Gastroesophageal sphincter (tissue), 3 donors: ENCODE results near the gene ICOS.

Source experiments
- CTCF ChIP-seq, 4 experiments: fragments of 200-600 bp in 2 of 4; fragments of 450-650 bp in 2 of 4; sonication (generic) in 1 of 4; IDR thresholded peaks; one replicate each; pipeline ENCODE4 v1.5.1; 2017 to 2019; ENCODE audit warnings: antibody characterized with exemption in 4 of 4, mild to moderate bottlenecking in 2 of 4, moderate library complexity in 2 of 4
- EP300 ChIP-seq: sonication (generic); formaldehyde crosslinking; IDR thresholded peaks from one replicate; pipeline ENCODE4 v1.6.1; 2017; ENCODE audit warnings: antibody characterized with exemption, mild to moderate bottlenecking
- POLR2A ChIP-seq, 2 donors: fragments of 450-650 bp; IDR thresholded peaks; one replicate each; pipeline ENCODE4 v1.6.1; 2017; ENCODE audit warnings: antibody characterized with exemption in 2 of 2, mild to moderate bottlenecking in 2 of 2, moderate library complexity in 1 of 2

- TF ChIP-seq CTCF (IDR thresholded peaks at IDR 0.05) (no peak), POLR2A (IDR thresholded peaks at IDR 0.05) (no peak), EP300 (no peak)
These were observed 47.0 kb upstream of the ICOS start for GRCh38 chr2:203889542-203889941.
